Chondrocyte (in vitro differentiated cells): ENCODE data around the gene FAM107B. TPM values are rescaled to one million over a fixed set of nuclear protein-coding genes. Genes with fewer than 3 reads are reported as not detected.

ENCODE experiments used
- DNase-seq: peaks from one replicate; pipeline ENCODE4 v3.0.0; 2021; ENCODE audit warnings: mixed read lengths, low spot score
- H3K27ac Mint-ChIP-seq: one replicate; pipeline ENCODE4 v1.8.0; 2021; ENCODE audit warnings: mild to moderate bottlenecking, moderate library complexity, mixed read lengths; ENCODE audit not compliant: unreplicated experiment
- H3K27me3 Mint-ChIP-seq: 2 replicates; pipeline ENCODE4 v1.8.0; 2021; ENCODE audit warnings: low read depth, mixed read lengths
- H3K36me3 Mint-ChIP-seq: 2 replicates; pipeline ENCODE4 v1.8.0; 2021; ENCODE audit warnings: low read depth, mixed read lengths
- H3K4me1 Mint-ChIP-seq: 2 replicates; pipeline ENCODE4 v1.8.0; 2021; ENCODE audit warnings: low read depth, mild to moderate bottlenecking, mixed read lengths
- H3K4me3 Mint-ChIP-seq: one replicate; pipeline ENCODE4 v1.8.0; 2021; ENCODE audit warnings: mild to moderate bottlenecking, moderate library complexity, mixed read lengths; ENCODE audit not compliant: unreplicated experiment
- H3K9me3 Mint-ChIP-seq: 2 replicates; pipeline ENCODE4 v1.8.0; 2021; ENCODE audit warnings: low read depth, mixed read lengths
- CTCF ChIP-seq: fragments of 200-600 bp; sonication (generic); IDR thresholded peaks from 2 replicates; pipeline ENCODE4 v1.5.0; 2021; ENCODE audit warnings: antibody characterized with exemption, mild to moderate bottlenecking, moderate library complexity
- total RNA-seq: library from RNA; stranded (reverse); gene quantifications from 3 replicates; pipeline ENCODE4 v1.2.1, GENCODE V29; 2021

Gene FAM107B
- total RNA-seq, 1 donor from 2014 or later = 29.1 TPM

GRCh38 chr10:14665865-14666857 is 108.5 kb downstream of the FAM107B start:
- no peak overlapping the region for H3K27ac Mint-ChIP-seq
- no peak for TF ChIP-seq CTCF
- H3K9me3 Mint-ChIP-seq = peaks cover 5% of the 10 kb centered on the region
- no peak for DNase-seq
- H3K36me3 Mint-ChIP-seq = no peaks in the 10 kb centered on the region
- H3K4me1 Mint-ChIP-seq = peaks cover 26% of the 10 kb centered on the region
- no peaks in the 10 kb centered on the region for H3K27me3 Mint-ChIP-seq
- H3K4me3 Mint-ChIP-seq = no peak overlapping the region

GRCh38 chr10:14665304-14665703 is 109.4 kb downstream of the FAM107B start:
- TF ChIP-seq CTCF = no peak
- H3K9me3 Mint-ChIP-seq = peaks cover 5% of the 10 kb centered on the region
- H3K27ac Mint-ChIP-seq = no peak overlapping the region
- H3K36me3 Mint-ChIP-seq = no peaks in the 10 kb centered on the region
- no peak for DNase-seq
- H3K4me1 Mint-ChIP-seq = peaks cover 17% of the 10 kb centered on the region
- H3K4me3 Mint-ChIP-seq = no peak overlapping the region
- H3K27me3 Mint-ChIP-seq = no peaks in the 10 kb centered on the region

- no peak overlapping the region for H3K27ac Mint-ChIP-seq
- no peak for TF ChIP-seq CTCF
- no peak for DNase-seq
- peaks cover 5% of the 10 kb centered on the region for H3K9me3 Mint-ChIP-seq
- no peaks in the 10 kb centered on the region for H3K36me3 Mint-ChIP-seq
- no peak overlapping the region for H3K4me3 Mint-ChIP-seq
- peaks cover 11% of the 10 kb centered on the region for H3K4me1 Mint-ChIP-seq
- no peaks in the 10 kb centered on the region for H3K27me3 Mint-ChIP-seq
Measured at GRCh38 chr10:14664345-14664744, 110.4 kb downstream of the FAM107B start.

GRCh38 chr10:14661818-14662217 is 112.9 kb downstream of the FAM107B start:
- H3K27me3 Mint-ChIP-seq = no peaks in the 10 kb centered on the region
- H3K4me3 Mint-ChIP-seq = no peak overlapping the region
- H3K27ac Mint-ChIP-seq = no peak overlapping the region
- peaks cover 11% of the 10 kb centered on the region for H3K4me1 Mint-ChIP-seq
- H3K36me3 Mint-ChIP-seq = no peaks in the 10 kb centered on the region
- peaks cover 5% of the 10 kb centered on the region for H3K9me3 Mint-ChIP-seq
- DNase-seq = no peak
- no peak for TF ChIP-seq CTCF

GRCh38 chr10:14660831-14661230 is 113.9 kb downstream of the FAM107B start:
- H3K27me3 Mint-ChIP-seq = no peaks in the 10 kb centered on the region
- H3K4me1 Mint-ChIP-seq = peaks cover 8% of the 10 kb centered on the region
- peaks cover 2% of the 10 kb centered on the region for H3K9me3 Mint-ChIP-seq
- no peak for TF ChIP-seq CTCF
- no peak overlapping the region for H3K4me3 Mint-ChIP-seq
- no peak overlapping the region for H3K27ac Mint-ChIP-seq
- DNase-seq = no peak
- no peaks in the 10 kb centered on the region for H3K36me3 Mint-ChIP-seq
